ENCODE data around the gene RTRAF. TPM values are rescaled to one million over a fixed set of nuclear protein-coding genes. Genes with fewer than 3 reads are reported as not detected.

The RTRAF gene
- total RNA-seq, 1 experiment from 2014 or later: 282 TPM

DNA sequence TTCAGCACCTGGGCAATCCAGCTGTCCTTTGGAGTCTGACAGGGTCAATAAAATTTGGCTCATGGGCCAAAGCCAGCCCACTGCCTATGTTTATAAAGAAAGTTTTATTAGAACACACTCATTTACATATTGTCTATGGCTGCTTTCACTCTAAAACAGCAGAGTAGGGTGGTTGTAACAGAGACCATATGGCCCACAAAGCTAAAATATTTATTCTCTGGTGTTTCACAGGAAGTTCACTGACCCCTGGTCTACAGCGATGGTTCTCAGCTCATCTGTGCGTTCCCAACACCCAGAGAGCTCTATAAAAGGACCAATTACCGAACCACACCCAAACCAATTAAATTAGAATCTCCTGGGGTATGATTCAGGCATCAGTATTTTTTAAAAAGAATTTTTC, 37.7 kb upstream of the RTRAF start:
- ATAC-seq: no peak
- ChIA-PET CTCF (no interaction called here), POLR2A (no interaction called here)
- H3K36me3 Mint-ChIP-seq: no peaks in the 10 kb centered on the region
- peaks cover 15% of the 10 kb centered on the region for H3K9me3 Mint-ChIP-seq
- no peak for DNase-seq (ENCODE audit: low spot score)
- no peak overlapping the region for H3K4me3 Mint-ChIP-seq
- no peaks in the 10 kb centered on the region for H3K27me3 Mint-ChIP-seq (ENCODE audit: low read depth)
- H3K4me1 Mint-ChIP-seq: no peaks in the 10 kb centered on the region
- TF ChIP-seq, protein P1, sequence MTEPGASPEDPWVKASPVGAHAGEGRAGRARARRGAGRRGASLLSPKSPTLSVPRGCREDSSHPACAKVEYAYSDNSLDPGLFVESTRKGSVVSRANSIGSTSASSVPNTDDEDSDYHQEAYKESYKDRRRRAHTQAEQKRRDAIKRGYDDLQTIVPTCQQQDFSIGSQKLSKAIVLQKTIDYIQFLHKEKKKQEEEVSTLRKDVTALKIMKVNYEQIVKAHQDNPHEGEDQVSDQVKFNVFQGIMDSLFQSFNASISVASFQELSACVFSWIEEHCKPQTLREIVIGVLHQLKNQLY (CRISPR knock-in tag; IDR thresholded peaks at IDR 0.05): no peak
- TF ChIP-seq SOX15 (CRISPR knock-in tag; IDR thresholded peaks at IDR 0.05) (no peak), IRF2 (CRISPR knock-in tag; IDR thresholded peaks at IDR 0.05; ENCODE audit: borderline replicate concordance, low read depth) (no peak), CREM (CRISPR knock-in tag; IDR thresholded peaks at IDR 0.05) (no peak), NR2C2 (CRISPR knock-in tag; IDR thresholded peaks at IDR 0.05) (no peak), ETV6 (CRISPR knock-in tag; IDR thresholded peaks at IDR 0.05) (no peak), ZNF263 (CRISPR knock-in tag; IDR thresholded peaks at IDR 0.05; ENCODE audit: low read depth) (no peak), ELF4 (CRISPR knock-in tag; IDR thresholded peaks at IDR 0.05; ENCODE audit: low read depth) (no peak), TEAD4 (CRISPR knock-in tag; IDR thresholded peaks at IDR 0.05) (no peak)
- TF ChIP-seq, protein P2, sequence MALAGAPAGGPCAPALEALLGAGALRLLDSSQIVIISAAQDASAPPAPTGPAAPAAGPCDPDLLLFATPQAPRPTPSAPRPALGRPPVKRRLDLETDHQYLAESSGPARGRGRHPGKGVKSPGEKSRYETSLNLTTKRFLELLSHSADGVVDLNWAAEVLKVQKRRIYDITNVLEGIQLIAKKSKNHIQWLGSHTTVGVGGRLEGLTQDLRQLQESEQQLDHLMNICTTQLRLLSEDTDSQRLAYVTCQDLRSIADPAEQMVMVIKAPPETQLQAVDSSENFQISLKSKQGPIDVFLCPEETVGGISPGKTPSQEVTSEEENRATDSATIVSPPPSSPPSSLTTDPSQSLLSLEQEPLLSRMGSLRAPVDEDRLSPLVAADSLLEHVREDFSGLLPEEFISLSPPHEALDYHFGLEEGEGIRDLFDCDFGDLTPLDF (CRISPR knock-in tag; IDR thresholded peaks at IDR 0.05): no peak
- TF ChIP-seq, protein P3, sequence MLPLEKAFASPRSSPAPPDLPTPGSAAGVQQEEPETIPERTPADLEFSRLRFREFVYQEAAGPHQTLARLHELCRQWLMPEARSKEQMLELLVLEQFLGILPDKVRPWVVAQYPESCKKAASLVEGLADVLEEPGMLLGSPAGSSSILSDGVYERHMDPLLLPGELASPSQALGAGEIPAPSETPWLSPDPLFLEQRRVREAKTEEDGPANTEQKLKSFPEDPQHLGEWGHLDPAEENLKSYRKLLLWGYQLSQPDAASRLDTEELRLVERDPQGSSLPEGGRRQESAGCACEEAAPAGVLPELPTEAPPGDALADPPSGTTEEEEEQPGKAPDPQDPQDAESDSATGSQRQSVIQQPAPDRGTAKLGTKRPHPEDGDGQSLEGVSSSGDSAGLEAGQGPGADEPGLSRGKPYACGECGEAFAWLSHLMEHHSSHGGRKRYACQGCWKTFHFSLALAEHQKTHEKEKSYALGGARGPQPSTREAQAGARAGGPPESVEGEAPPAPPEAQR (CRISPR knock-in tag; IDR thresholded peaks at IDR 0.05): no peak
- no peak overlapping the region for H3K27ac Mint-ChIP-seq

DNA sequence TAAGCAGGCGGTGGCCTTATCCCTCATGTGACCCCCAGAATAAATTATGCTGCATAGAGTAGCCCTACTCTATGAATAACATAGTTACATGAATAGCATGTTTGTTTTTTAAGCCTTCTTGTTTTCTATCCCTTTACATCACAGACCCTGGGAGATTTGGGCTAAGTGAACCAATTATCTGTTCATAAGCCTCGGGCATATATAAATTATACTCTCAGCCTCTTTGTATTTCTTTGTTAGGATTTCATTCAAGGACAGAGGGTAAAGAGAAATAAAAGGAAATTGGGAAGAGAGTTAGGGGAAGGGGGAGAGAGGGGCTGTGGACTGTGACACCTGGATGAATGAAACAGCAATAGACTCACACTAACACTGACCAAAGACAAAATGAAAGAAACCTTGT, 35.3 kb upstream of the RTRAF start:
- TF ChIP-seq KAT7 (CRISPR knock-in tag; IDR thresholded peaks at IDR 0.05; ENCODE audit: borderline replicate concordance) (no peak), ZNF138 (CRISPR knock-in tag; conservative IDR thresholded peaks at IDR 0.05) (no peak), GABPB1 (CRISPR knock-in tag; IDR thresholded peaks at IDR 0.05) (no peak), ETV6 (CRISPR knock-in tag; IDR thresholded peaks at IDR 0.05) (no peak), PRRX2 (CRISPR knock-in tag; IDR thresholded peaks at IDR 0.05) (no peak)
- TF ChIP-seq, protein P4, sequence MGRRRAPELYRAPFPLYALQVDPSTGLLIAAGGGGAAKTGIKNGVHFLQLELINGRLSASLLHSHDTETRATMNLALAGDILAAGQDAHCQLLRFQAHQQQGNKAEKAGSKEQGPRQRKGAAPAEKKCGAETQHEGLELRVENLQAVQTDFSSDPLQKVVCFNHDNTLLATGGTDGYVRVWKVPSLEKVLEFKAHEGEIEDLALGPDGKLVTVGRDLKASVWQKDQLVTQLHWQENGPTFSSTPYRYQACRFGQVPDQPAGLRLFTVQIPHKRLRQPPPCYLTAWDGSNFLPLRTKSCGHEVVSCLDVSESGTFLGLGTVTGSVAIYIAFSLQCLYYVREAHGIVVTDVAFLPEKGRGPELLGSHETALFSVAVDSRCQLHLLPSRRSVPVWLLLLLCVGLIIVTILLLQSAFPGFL (CRISPR knock-in tag; IDR thresholded peaks at IDR 0.05; ENCODE audit: borderline replicate concordance): no peak
- TF ChIP-seq, protein P5, sequence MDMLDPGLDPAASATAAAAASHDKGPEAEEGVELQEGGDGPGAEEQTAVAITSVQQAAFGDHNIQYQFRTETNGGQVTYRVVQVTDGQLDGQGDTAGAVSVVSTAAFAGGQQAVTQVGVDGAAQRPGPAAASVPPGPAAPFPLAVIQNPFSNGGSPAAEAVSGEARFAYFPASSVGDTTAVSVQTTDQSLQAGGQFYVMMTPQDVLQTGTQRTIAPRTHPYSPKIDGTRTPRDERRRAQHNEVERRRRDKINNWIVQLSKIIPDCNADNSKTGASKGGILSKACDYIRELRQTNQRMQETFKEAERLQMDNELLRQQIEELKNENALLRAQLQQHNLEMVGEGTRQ (CRISPR knock-in tag; IDR thresholded peaks at IDR 0.05): no peak
- TF ChIP-seq, protein P1 (CRISPR knock-in tag; IDR thresholded peaks at IDR 0.05): no peak
- TF ChIP-seq, protein P6, sequence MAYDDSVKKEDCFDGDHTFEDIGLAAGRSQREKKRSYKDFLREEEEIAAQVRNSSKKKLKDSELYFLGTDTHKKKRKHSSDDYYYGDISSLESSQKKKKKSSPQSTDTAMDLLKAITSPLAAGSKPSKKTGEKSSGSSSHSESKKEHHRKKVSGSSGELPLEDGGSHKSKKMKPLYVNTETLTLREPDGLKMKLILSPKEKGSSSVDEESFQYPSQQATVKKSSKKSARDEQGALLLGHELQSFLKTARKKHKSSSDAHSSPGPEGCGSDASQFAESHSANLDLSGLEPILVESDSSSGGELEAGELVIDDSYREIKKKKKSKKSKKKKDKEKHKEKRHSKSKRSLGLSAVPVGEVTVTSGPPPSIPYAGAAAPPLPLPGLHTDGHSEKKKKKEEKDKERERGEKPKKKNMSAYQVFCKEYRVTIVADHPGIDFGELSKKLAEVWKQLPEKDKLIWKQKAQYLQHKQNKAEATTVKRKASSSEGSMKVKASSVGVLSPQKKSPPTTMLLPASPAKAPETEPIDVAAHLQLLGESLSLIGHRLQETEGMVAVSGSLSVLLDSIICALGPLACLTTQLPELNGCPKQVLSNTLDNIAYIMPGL (CRISPR knock-in tag; IDR thresholded peaks at IDR 0.05): no peak
- no peak for ATAC-seq
- Mint-ChIP-seq H3K4me1 (no peaks in the 10 kb centered on the region), H3K27ac (no peak overlapping the region), H3K9me3 (peaks cover 21% of the 10 kb centered on the region), H3K36me3 (peaks cover 19% of the 10 kb centered on the region), H3K27me3 (ENCODE audit: low read depth) (no peaks in the 10 kb centered on the region; the same call in 1 of the 2 replicates), H3K4me3 (no peak overlapping the region)
- CTCF ChIA-PET: interaction anchor here (0.8 to 1.0 kb wide), 2 partner anchors 25 to 175 kb away, joined by 4 read pairs; no protein-coding TSS in a partner anchor
- POLR2A ChIA-PET: no interaction called here
- DNase-seq (ENCODE audit: low spot score): no peak

Measured in WTC11 (cell line).